NT2/D1 (cell line): Measurements from ENCODE around the gene SLC39A11.

Experiments used
- YY1 ChIP-seq: IDR thresholded peaks from 2 replicates; pipeline ENCODE4 v1.6.1; 2011; ENCODE audit not compliant: insufficient read length, insufficient read depth
- ZNF274 ChIP-seq: IDR thresholded peaks from 2 replicates; pipeline ENCODE4 v1.6.1; 2011; ENCODE audit warnings: mild to moderate bottlenecking, low read depth, low read length

DNA sequence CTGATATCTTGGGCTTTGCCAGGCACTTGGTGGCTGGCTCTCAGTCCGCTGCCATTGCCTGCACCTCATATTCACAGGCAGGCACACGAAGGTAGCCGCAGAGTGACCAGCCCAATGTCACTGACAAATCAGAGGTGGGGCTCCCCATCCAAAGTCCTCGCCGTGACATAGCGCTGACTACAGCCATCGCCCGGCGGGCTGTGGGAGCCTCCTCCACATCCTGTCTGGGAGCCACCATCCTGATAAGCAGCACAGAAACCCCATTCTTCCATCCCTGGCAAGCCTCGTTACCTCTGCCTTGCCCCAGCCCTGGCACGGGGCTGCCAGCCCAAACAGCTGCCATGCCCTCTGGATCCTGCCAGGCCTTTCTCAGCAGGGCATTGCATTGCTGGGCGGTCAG, 437.8 kb downstream of the SLC39A11 start:
- TF ChIP-seq YY1 (no peak), ZNF274 (no peak)
